ENCODE results near the gene MYLK3.

The MYLK3 gene

DNA sequence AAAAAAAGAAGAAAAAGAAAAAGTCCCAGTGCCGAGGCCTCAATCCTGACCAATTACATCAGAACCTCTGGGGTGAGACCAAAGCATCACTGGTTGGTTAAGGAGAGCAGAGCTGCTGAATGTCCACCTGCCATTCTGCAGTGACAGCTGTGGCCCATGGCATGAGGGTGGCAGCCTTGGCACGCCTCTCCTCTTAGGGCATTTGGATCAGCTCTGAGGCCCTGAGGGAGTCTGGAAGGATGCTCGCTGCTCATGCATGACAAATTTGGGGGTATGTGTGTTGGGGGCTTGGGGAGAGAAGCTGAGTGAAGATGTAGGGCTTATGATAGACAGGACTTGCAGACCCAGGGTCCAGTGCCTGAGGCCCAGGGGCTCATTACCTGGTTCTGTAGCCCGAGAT, 26.3 kb downstream of the MYLK3 start:
- DNase-seq = no peak

GRCh38 chr16:46720619-46721018, 27.5 kb downstream of the MYLK3 start:
- DNase-seq = no peak

- DNase-seq = no peak
These were observed 28.6 kb downstream of the MYLK3 start for GRCh38 chr16:46719528-46719927.

DNA sequence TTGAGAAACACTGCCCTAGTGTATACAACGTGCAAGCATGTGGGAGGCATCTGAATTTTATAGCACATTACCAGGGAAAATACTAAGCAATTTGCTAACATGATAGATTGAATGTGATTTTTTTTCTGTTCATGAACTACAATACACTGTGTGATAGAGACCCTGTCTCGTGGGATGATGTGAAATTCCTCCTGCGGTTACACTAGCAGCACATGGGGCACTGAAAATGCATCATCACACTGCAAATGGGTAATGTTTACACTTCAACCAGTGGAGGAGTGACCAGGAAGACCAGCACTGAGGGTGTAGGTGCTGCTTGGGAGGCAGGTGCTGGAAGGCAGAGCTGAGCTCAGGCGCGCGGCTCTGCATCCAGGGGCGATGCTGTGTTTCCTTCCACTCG, 29.9 kb downstream of the MYLK3 start:
- DNase-seq = no peak

GRCh38 chr16:46717692-46718091, 30.5 kb downstream of the MYLK3 start:
- DNase-seq = no peak

DNA sequence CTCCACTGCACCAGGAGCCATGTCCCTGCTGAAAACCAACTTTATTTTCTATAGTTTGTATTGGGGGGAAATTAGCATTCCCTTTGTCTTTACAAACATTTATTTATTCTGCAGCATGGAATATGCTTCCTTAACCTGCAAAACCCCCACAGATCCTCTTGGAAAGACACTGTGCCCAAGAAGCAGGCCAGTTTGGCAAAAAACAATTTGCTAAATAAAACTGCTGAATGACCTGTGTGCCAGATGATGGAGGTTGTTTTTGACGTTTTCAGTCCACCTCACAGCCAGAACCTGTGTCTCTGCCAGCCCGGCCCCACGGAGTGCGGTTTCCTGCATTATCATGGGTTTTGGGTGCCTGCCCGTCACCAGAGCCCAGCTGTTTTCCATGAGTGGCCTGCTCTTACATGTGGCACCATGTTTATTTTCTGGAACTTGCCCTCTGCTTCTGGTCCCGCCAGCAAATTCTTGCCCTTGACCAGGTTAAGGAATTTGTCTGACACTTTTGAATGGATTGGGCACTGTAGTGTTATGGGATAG, 32.3 kb downstream of the MYLK3 start:
- DNase-seq = no peak

DNA sequence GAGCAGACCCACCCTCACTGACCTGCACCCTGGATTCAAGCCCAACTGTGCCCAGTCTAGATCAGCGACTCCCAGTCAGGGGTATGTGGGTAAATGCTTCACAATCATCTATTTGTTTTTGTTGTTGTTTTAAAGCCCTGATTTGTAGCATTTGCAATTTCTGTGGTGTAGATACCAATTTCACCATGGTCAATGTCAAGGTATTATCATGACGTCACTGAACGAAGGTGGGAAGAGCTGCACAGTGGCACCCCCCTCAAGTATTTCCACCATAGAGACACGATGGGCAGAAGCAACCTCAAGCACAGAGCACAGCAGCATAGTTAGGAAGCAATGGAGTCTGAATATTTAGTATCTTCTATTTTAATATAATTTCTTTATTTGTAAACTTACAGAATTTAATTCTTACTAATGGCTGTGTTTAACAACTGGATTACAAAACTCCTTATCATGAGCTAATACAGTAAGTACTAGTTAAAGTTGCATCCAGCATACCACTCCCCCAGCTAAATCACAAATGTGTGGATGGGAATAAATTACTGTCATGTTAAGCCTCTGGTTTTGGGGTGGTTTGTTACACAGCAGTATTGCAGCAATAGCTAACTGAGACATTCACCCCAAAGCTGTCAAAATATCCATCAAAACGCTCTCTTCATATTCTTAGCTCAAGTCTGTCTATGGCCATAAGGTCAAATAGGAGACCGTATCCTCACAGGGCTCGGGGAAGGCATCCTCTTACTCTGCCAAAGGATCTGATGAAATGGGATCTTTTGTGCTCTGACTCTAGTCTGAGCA, 33.1 kb downstream of the MYLK3 start:
- no peak for DNase-seq

DNA sequence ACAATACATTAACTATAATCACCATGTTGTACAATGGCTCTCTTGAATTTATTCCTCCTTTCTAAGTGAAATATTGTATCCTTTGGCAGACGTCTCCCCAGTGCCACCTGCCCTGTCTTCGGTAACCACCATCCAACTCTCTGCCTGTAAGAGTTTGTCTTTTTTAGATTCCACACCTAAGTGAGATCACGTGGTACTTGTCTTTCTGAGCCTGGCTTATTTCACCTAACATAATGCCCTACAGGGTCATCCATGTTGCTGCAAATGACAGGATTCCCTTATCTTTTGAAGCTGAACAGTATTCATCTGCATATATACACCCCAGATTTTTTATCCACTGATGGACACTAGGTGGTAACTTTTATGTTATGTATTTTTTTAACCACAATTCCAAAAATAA, 34.5 kb downstream of the MYLK3 start:
- no peak for DNase-seq

DNA sequence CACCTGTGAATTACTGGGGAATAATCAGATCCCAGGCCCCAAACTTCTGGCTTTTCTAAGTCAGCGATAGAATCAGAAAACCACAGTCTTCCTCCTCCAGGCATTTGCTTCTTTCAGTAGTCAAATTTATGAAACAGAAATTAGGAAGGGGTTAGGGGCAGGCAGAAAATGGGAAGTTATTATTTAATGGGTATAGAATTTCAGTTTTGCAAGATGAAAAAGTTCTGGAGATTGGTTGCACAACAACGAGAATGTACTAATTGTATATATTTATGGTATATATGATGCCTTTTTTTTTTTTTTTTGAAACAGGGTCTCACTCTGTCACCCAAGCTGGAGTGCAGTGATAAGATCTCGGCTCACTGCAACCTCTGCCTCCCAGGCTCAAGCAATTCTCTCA, 35.2 kb downstream of the MYLK3 start:
- no peak for DNase-seq

- DNase-seq = no peak
These were observed 36.8 kb downstream of the MYLK3 start for GRCh38 chr16:46711106-46712058.

DNA sequence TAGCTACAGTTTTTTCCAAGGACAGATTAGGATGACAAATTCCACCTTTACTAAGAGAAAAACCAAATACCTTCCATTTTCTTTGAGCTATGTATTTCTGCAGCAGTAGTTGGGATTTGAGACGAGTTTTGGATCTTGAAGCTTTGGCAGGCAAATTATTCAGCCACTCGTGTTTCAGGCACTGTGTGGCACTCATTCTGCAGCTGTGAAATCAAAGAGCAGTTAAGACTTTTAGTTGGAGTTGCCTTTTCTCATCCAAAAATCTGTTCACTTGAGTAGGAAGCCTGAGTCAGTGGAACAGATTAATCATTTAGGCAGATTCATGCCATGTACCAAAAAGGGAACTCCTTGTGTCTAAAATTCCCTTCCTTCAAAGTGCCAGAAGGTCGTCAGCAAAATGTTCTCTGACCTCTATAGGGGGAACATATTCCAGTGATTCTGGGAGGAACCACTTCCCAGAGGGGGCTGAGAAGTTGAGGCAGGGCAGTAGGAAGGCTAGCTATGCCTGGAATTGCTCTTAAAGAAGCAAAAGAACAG, 38.6 kb downstream of the MYLK3 start:
- no peak for DNase-seq

- no peak for DNase-seq
These were observed 41.5 kb downstream of the MYLK3 start for GRCh38 chr16:46706642-46707041.

GRCh38 chr16:46702030-46702429, 46.1 kb downstream of the MYLK3 start:
- no peak for DNase-seq

- DNase-seq = no peak
These were observed 46.5 kb downstream of the MYLK3 start for GRCh38 chr16:46701615-46702014.

DNA sequence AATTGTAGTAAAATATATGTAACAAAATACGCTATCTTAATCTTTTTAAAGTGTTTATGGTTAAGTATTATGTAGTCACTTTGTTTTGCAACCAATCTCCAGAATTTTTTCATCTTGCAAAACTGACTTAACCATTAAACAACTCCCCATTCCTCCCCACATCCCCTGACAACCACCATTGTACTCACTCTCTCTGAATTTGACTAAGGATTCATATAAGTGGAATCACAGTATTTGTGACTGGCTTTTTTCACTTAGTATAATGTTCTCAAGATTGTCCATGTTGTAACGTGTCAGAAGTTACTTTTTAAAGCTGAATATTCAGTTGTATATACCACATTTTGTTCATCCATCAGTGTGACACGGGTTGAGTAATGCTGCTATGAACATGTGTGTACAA, 48.1 kb downstream of the MYLK3 start:
- DNase-seq = no peak

DNA sequence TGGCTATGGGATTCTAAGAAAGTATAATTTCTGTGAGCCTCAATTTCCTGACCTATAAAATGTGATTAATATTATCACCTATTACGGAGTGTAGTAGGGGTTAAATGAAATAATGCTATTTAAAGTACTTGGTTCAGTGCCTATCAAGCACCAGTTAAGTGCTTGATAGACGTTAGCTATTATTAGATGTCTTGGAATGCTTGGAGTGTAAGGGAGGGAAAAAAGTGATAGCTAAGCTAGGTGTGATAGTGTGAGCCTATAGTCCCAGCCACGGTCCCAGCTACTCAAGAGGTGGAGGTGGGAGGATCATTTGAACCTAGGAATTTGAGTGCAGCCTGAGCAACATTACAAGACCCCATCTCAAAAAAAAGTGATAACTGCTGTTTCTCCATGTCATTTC, 51.2 kb downstream of the MYLK3 start:
- no peak for DNase-seq

DNA sequence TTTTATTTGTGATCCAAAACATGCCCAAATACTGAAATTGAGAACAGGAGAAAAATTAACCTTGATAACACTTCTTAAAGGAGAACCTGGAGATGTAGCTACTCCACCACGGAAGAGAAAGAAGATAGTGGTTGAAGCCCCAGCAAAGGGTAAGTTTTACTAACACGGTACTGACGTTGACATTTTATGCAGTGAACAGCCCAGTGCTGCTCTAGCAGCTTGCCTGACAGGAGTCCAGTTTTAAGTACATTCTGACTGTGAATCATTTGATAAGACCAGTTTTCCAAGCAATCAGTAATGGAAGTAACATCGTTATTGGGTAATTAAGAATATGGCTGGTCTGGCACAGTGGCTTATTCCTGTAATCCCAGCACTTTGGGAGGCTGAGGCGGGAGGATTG, 52.2 kb downstream of the MYLK3 start:
- no peak for DNase-seq

- no peak for DNase-seq
These were observed 54.5 kb downstream of the MYLK3 start for GRCh38 chr16:46693598-46693997.

DNA sequence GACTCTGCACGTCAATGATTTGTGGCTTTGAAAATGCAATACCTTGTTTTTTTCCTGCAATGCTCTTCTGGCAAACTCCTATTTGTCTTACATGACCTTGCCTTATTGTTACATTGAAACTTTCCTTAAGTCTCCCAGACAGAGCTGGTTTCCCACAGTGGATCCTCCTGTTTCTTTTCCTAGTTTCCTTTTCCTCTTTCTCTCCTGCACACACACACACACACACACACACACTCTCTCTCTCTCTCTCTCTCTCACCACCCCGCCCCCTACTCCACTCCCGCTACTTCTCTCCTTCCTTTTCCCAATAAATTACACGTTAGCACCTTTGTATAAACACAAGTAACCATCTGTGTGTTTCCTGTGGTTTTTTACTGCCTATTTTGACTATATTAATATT, 56.4 kb downstream of the MYLK3 start:
- no peak for DNase-seq

GRCh38 chr16:46690281-46691178, 57.6 kb downstream of the MYLK3 start:
- no peak for DNase-seq

DNA sequence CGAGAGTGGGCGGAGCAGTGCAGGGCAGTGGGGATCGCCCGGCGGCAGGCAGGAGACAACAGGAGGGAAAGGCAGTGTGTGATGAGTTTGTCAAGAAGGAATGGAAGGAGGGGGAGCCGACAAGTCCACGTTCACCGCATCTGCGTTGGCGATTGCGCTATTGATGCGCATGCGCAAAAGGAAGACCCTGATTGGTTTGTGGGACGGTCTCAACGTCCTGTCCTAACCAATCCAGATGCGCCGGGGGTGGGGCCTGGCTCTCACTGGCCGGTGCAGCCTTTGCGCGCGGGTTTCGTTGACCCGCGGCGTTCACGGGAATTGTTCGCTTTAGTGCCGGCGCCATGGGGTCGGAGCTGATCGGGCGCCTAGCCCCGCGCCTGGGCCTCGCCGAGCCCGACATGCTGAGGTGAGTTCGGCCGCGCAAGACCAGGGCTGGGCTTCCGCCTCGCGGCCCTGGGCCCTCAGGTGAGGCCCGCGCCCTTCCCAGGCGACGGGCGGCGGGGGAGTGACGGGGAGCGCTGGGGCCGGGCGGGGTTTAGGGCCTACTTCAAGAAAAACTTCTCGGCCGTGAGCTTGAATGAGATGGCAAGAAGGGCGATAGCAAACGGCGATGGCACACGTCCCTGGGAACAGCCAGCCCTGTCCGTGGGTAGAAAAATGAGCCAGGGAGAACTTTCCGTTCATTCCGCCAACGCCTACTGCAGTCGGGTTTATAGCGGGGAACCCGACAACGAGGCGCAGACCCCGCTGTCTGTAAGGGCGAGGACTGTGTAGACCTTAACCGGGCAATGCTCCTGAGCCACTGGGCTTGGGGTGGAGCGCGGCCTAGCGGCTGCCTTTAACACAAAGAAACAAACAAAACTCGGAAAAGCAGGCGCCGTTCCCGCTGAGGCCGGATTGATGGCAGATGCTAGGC, 58.5 kb downstream of the MYLK3 start, which contains the start of gene ORC6:
Gene ORC6, plus strand, starts transcription at position 295 of the 916 bp plus-strand sequence. Its CDS starts 47 bp downstream, at position 342.
- DNase-seq = peak; percentile 91 to 97 (median 96)

Measured in T-helper 2 cell (primary cell).